H1 (cell line): ENCODE measurements around the gene L2HGDH.

Experiments used
- CBX8 ChIP-seq: fragments of 300-800, 300-1000 bp; sonication (generic); IDR thresholded peaks from 2 replicates; pipeline ENCODE4 v1.7.1; 2016; ENCODE audit warnings: low read depth, low read length, borderline replicate concordance
- CREB1 ChIP-seq: IDR thresholded peaks from 2 replicates; pipeline ENCODE4 v1.6.1; 2012; ENCODE audit warnings: inconsistent platforms
- GABPA ChIP-seq: IDR thresholded peaks from 2 replicates; pipeline ENCODE4 v1.6.1; 2011; ENCODE audit warnings: mild to moderate bottlenecking, low read length, moderate library complexity, borderline replicate concordance; ENCODE audit not compliant: insufficient read depth
- GTF2F1 ChIP-seq: IDR thresholded peaks from 2 replicates; pipeline ENCODE4 v1.6.1; 2012; ENCODE audit warnings: low read depth, low read length, improper control_type of control experiment, borderline replicate concordance
- HDAC2 ChIP-seq, 2 experiments: fragments of 300-600 bp in 1 of 2; sonication (generic) in 1 of 2; IDR thresholded peaks; 2 replicates each; pipeline ENCODE4 v1.6.1; 2011 to 2012; ENCODE audit warnings: low read depth in 2 of 2, low read length in 2 of 2, mild to moderate bottlenecking in 2 of 2, moderate library complexity in 2 of 2, borderline replicate concordance in 1 of 2, inconsistent platforms in 1 of 2
- HDAC6 ChIP-seq: IDR thresholded peaks from one replicate; pipeline ENCODE4 v1.7.1; 2012; ENCODE audit warnings: low read depth, mild to moderate bottlenecking, inconsistent platforms, low read length, moderate library complexity
- JUND ChIP-seq: IDR thresholded peaks from 2 replicates; pipeline ENCODE4 v1.6.1; 2011; ENCODE audit warnings: mild to moderate bottlenecking, improper control_type of control experiment, low read length
- POLR2A ChIP-seq, 2 experiments: IDR thresholded peaks; 1 replicate in 1 of 2; 2 replicates in 1 of 2; pipeline ENCODE4 v1.6.1; 2011; ENCODE audit warnings: low read depth in 2 of 2, low read length in 2 of 2, mild to moderate bottlenecking in 2 of 2; ENCODE audit errors: control extremely low read depth in 1 of 2
- RXRA ChIP-seq: IDR thresholded peaks from 2 replicates; pipeline ENCODE4 v1.6.1; 2011; ENCODE audit warnings: low read depth, mild to moderate bottlenecking, low read length, moderate library complexity; ENCODE audit not compliant: insufficient read depth
- SP2 ChIP-seq: IDR thresholded peaks from 2 replicates; pipeline ENCODE4 v1.6.1; 2012; ENCODE audit warnings: mild to moderate bottlenecking, low read length, inconsistent platforms
- YY1 ChIP-seq: IDR thresholded peaks from 2 replicates; pipeline ENCODE4 v1.6.1; 2011; ENCODE audit warnings: low read depth, mild to moderate bottlenecking, low read length
- TF ChIP-seq, protein P1 (sequence below), 3 experiments: IDR thresholded peaks; 1 replicate in 2 of 3; 2 replicates in 1 of 3; pipeline versions ENCODE4 v1.5.1 to v1.6.1; 2011; ENCODE audit warnings: low read length in 3 of 3, mild to moderate bottlenecking in 3 of 3, inconsistent platforms in 2 of 3, low read depth in 1 of 3, moderate library complexity in 1 of 3; ENCODE audit not compliant: insufficient read depth in 1 of 3; ENCODE audit errors: control extremely low read depth in 1 of 3
- TF ChIP-seq, protein P2 (sequence below): fragments of 300-600 bp; sonication (generic); IDR thresholded peaks from 2 replicates; pipeline ENCODE4 v1.7.1; 2012; ENCODE audit warnings: low read length, moderate library complexity, mild to moderate bottlenecking, inconsistent platforms; ENCODE audit not compliant: insufficient replicate concordance

DNA sequence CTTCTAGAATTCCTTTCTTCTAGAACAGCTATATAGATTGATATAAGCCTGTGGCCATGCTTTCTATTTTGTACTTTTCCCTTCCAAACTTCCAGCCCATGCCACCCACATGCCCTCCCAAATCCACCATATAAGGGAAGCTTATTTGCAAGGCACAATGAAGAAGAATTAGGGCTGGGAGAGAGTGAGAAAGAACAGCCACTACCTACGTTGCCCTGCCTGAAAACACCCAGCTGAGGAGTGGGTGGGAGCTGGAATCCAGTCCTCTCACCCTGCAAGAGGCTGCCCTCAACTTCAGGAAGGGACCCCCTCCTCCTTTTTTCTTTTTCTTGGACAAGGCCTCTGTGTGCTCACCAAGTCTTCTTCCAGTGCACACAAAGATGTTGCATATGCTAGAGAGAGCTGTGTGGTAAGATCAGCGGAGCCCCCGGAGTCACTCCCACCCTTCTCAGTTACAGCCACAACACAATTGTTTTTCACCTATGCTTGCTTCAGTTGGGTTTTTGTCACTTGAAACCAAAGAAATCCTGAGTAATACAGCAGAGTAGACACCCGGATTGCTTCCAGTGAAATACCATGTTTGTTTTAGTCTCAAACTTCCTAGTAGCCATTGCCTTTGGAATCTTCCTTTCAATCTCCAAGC is 45.8 kb upstream of the L2HGDH start:
- TF ChIP-seq HDAC2 (IDR thresholded peaks at IDR 0.05; ENCODE audit: borderline replicate concordance in 1 of 2, low read depth in 2 of 2, low read length in 2 of 2) (no peak), SP2 (no peak), JUND (no peak), POLR2A (IDR thresholded peaks at IDR 0.05; ENCODE audit: control extremely low read depth in 1 of 2, low read depth in 2 of 2, low read length in 2 of 2) (no peak), GTF2F1 (no peak), RXRA (no peak), YY1 (no peak), CBX8 (no peak), GABPA (no peak), HDAC6 (no peak), CREB1 (no peak)
- TF ChIP-seq, protein P1, sequence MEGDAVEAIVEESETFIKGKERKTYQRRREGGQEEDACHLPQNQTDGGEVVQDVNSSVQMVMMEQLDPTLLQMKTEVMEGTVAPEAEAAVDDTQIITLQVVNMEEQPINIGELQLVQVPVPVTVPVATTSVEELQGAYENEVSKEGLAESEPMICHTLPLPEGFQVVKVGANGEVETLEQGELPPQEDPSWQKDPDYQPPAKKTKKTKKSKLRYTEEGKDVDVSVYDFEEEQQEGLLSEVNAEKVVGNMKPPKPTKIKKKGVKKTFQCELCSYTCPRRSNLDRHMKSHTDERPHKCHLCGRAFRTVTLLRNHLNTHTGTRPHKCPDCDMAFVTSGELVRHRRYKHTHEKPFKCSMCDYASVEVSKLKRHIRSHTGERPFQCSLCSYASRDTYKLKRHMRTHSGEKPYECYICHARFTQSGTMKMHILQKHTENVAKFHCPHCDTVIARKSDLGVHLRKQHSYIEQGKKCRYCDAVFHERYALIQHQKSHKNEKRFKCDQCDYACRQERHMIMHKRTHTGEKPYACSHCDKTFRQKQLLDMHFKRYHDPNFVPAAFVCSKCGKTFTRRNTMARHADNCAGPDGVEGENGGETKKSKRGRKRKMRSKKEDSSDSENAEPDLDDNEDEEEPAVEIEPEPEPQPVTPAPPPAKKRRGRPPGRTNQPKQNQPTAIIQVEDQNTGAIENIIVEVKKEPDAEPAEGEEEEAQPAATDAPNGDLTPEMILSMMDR (IDR thresholded peaks at IDR 0.05; ENCODE audit: control extremely low read depth in 1 of 3, insufficient read depth in 1 of 3, low read depth in 1 of 3, low read length in 3 of 3), result no peak
- TF ChIP-seq, protein P2, sequence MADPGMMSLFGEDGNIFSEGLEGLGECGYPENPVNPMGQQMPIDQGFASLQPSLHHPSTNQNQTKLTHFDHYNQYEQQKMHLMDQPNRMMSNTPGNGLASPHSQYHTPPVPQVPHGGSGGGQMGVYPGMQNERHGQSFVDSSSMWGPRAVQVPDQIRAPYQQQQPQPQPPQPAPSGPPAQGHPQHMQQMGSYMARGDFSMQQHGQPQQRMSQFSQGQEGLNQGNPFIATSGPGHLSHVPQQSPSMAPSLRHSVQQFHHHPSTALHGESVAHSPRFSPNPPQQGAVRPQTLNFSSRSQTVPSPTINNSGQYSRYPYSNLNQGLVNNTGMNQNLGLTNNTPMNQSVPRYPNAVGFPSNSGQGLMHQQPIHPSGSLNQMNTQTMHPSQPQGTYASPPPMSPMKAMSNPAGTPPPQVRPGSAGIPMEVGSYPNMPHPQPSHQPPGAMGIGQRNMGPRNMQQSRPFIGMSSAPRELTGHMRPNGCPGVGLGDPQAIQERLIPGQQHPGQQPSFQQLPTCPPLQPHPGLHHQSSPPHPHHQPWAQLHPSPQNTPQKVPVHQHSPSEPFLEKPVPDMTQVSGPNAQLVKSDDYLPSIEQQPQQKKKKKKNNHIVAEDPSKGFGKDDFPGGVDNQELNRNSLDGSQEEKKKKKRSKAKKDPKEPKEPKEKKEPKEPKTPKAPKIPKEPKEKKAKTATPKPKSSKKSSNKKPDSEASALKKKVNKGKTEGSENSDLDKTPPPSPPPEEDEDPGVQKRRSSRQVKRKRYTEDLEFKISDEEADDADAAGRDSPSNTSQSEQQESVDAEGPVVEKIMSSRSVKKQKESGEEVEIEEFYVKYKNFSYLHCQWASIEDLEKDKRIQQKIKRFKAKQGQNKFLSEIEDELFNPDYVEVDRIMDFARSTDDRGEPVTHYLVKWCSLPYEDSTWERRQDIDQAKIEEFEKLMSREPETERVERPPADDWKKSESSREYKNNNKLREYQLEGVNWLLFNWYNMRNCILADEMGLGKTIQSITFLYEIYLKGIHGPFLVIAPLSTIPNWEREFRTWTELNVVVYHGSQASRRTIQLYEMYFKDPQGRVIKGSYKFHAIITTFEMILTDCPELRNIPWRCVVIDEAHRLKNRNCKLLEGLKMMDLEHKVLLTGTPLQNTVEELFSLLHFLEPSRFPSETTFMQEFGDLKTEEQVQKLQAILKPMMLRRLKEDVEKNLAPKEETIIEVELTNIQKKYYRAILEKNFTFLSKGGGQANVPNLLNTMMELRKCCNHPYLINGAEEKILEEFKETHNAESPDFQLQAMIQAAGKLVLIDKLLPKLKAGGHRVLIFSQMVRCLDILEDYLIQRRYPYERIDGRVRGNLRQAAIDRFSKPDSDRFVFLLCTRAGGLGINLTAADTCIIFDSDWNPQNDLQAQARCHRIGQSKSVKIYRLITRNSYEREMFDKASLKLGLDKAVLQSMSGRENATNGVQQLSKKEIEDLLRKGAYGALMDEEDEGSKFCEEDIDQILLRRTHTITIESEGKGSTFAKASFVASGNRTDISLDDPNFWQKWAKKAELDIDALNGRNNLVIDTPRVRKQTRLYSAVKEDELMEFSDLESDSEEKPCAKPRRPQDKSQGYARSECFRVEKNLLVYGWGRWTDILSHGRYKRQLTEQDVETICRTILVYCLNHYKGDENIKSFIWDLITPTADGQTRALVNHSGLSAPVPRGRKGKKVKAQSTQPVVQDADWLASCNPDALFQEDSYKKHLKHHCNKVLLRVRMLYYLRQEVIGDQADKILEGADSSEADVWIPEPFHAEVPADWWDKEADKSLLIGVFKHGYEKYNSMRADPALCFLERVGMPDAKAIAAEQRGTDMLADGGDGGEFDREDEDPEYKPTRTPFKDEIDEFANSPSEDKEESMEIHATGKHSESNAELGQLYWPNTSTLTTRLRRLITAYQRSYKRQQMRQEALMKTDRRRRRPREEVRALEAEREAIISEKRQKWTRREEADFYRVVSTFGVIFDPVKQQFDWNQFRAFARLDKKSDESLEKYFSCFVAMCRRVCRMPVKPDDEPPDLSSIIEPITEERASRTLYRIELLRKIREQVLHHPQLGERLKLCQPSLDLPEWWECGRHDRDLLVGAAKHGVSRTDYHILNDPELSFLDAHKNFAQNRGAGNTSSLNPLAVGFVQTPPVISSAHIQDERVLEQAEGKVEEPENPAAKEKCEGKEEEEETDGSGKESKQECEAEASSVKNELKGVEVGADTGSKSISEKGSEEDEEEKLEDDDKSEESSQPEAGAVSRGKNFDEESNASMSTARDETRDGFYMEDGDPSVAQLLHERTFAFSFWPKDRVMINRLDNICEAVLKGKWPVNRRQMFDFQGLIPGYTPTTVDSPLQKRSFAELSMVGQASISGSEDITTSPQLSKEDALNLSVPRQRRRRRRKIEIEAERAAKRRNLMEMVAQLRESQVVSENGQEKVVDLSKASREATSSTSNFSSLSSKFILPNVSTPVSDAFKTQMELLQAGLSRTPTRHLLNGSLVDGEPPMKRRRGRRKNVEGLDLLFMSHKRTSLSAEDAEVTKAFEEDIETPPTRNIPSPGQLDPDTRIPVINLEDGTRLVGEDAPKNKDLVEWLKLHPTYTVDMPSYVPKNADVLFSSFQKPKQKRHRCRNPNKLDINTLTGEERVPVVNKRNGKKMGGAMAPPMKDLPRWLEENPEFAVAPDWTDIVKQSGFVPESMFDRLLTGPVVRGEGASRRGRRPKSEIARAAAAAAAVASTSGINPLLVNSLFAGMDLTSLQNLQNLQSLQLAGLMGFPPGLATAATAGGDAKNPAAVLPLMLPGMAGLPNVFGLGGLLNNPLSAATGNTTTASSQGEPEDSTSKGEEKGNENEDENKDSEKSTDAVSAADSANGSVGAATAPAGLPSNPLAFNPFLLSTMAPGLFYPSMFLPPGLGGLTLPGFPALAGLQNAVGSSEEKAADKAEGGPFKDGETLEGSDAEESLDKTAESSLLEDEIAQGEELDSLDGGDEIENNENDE, result no peak
